GM21529 (cell line): ENCODE measurements around the gene PRR16.

Experiments
- ATAC-seq: cut with Tn5 transposase; IDR thresholded peaks from one replicate; pipeline ENCODE4 v1.9.1; 2021; ENCODE audit not compliant: unreplicated experiment

Gene PRR16

GRCh38 chr5:120512791-120513650, 48.9 kb downstream of the PRR16 start:
- ATAC-seq: no peak

GRCh38 chr5:120516805-120517204, 52.7 kb downstream of the PRR16 start:
- no peak for ATAC-seq

GRCh38 chr5:120517607-120518252, 53.6 kb downstream of the PRR16 start:
- no peak for ATAC-seq

- no peak for ATAC-seq
These were observed 54.5 kb downstream of the PRR16 start for GRCh38 chr5:120518581-120518980.

GRCh38 chr5:120527251-120527650, 63.2 kb downstream of the PRR16 start:
- ATAC-seq: no peak

- no peak for ATAC-seq
These were observed 64.5 kb downstream of the PRR16 start for GRCh38 chr5:120528609-120529008.

GRCh38 chr5:120529386-120529785, 65.3 kb downstream of the PRR16 start:
- ATAC-seq: no peak

- ATAC-seq: no peak
These were observed 67.1 kb downstream of the PRR16 start for GRCh38 chr5:120531215-120531614.

GRCh38 chr5:120532835-120533234, 68.7 kb downstream of the PRR16 start:
- ATAC-seq: no peak

- ATAC-seq: no peak
These were observed 69.5 kb downstream of the PRR16 start for GRCh38 chr5:120533581-120533980.

GRCh38 chr5:120535900-120536299, 71.8 kb downstream of the PRR16 start:
- ATAC-seq: no peak

- no peak for ATAC-seq
These were observed 74.0 kb downstream of the PRR16 start for GRCh38 chr5:120538149-120538548.

GRCh38 chr5:120538644-120539043, 74.5 kb downstream of the PRR16 start:
- no peak for ATAC-seq

- no peak for ATAC-seq
These were observed 75.4 kb downstream of the PRR16 start for GRCh38 chr5:120539471-120539870.

GRCh38 chr5:120540097-120540496, 76.0 kb downstream of the PRR16 start:
- no peak for ATAC-seq

GRCh38 chr5:120544043-120544442, 79.9 kb downstream of the PRR16 start:
- ATAC-seq: no peak

GRCh38 chr5:120545007-120545406, 80.9 kb downstream of the PRR16 start:
- ATAC-seq: no peak

- ATAC-seq: no peak
These were observed 81.9 kb downstream of the PRR16 start for GRCh38 chr5:120545951-120546350.

GRCh38 chr5:120546922-120547321, 82.8 kb downstream of the PRR16 start:
- no peak for ATAC-seq

- ATAC-seq: no peak
These were observed 86.3 kb downstream of the PRR16 start for GRCh38 chr5:120550358-120550757.

GRCh38 chr5:120552638-120553037, 88.5 kb downstream of the PRR16 start:
- no peak for ATAC-seq

- no peak for ATAC-seq
These were observed 91.2 kb downstream of the PRR16 start for GRCh38 chr5:120555345-120555744.
